GM19397 (cell line): Measurements from ENCODE around the gene TOX3.

Source experiments
- ATAC-seq: cut with Tn5 transposase; IDR thresholded peaks from one replicate; pipeline ENCODE4 v1.9.1; 2021; ENCODE audit warnings: mild to moderate bottlenecking, moderate library complexity; ENCODE audit not compliant: unreplicated experiment

The TOX3 gene

GRCh38 chr16:52460639-52461178, 86.2 kb downstream of the TOX3 start:
- ATAC-seq: no peak

GRCh38 chr16:52456368-52456767, 90.6 kb downstream of the TOX3 start:
- no peak for ATAC-seq

GRCh38 chr16:52455549-52456277, 91.2 kb downstream of the TOX3 start:
- no peak for ATAC-seq

GRCh38 chr16:52453644-52454043, 93.3 kb downstream of the TOX3 start:
- no peak for ATAC-seq

- no peak for ATAC-seq
These were observed 94.9 kb downstream of the TOX3 start for GRCh38 chr16:52451971-52452421.

- ATAC-seq: no peak
These were observed 96.0 kb downstream of the TOX3 start for GRCh38 chr16:52450916-52451315.

GRCh38 chr16:52450241-52450640, 96.7 kb downstream of the TOX3 start:
- no peak for ATAC-seq

GRCh38 chr16:52446080-52446479, 100.9 kb downstream of the TOX3 start:
- ATAC-seq: no peak

- ATAC-seq: no peak
These were observed 105.1 kb downstream of the TOX3 start for GRCh38 chr16:52441886-52442285.

- no peak for ATAC-seq
These were observed 106.7 kb downstream of the TOX3 start for GRCh38 chr16:52440248-52440647.

GRCh38 chr16:52439750-52440149, 107.2 kb downstream of the TOX3 start:
- no peak for ATAC-seq

GRCh38 chr16:52439171-52439701, 107.7 kb downstream of the TOX3 start:
- ATAC-seq: no peak

GRCh38 chr16:52437277-52437670, 109.7 kb downstream of the TOX3 start:
- no peak for ATAC-seq

GRCh38 chr16:52436339-52437276, 110.3 kb downstream of the TOX3 start:
- no peak for ATAC-seq

GRCh38 chr16:52434224-52434623, 112.7 kb downstream of the TOX3 start:
- ATAC-seq: no peak

GRCh38 chr16:52433643-52434042, 113.3 kb downstream of the TOX3 start:
- no peak for ATAC-seq

GRCh38 chr16:52424591-52424990, 122.4 kb downstream of the TOX3 start:
- ATAC-seq: no peak

GRCh38 chr16:52422307-52422706, 124.6 kb downstream of the TOX3 start:
- no peak for ATAC-seq

- no peak for ATAC-seq
These were observed 128.7 kb downstream of the TOX3 start for GRCh38 chr16:52418201-52418600.

- no peak for ATAC-seq
These were observed 130.1 kb downstream of the TOX3 start for GRCh38 chr16:52416888-52417287.

- no peak for ATAC-seq
These were observed 135.9 kb downstream of the TOX3 start for GRCh38 chr16:52411011-52411410.
